GM12872 (cell line): ENCODE data around the gene EID2.
A peak's percentile ranks its signal among the peaks of the same experiment; 100 is the strongest.

Experiments
- TF ChIP-seq, protein P1 (sequence below): IDR thresholded peaks from 3 replicates; pipeline ENCODE4 v1.5.1; 2011; ENCODE audit warnings: low read depth, mild to moderate bottlenecking, low read length, moderate library complexity; ENCODE audit not compliant: insufficient read depth

Gene EID2

DNA sequence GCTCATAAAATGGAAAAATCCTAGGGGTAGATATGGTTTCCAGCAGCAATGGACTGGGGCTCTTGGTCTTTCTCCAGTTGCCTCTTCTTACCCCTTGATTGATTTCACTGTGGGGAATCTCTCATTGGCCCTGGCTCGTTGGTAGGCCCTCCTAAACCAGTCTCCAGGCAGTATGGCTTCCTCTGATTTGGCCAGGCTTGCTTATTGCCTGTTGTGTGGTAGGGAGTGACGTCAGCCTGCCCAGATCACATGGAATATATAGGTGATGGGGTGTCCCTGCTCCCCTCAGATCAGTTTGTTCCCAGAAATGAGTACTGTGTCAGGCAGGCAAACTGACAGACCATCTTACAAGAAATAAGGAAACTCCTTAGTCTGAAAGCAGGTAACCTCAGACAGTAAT lies 30.7 kb downstream of the EID2 start:
- TF ChIP-seq, protein P1, sequence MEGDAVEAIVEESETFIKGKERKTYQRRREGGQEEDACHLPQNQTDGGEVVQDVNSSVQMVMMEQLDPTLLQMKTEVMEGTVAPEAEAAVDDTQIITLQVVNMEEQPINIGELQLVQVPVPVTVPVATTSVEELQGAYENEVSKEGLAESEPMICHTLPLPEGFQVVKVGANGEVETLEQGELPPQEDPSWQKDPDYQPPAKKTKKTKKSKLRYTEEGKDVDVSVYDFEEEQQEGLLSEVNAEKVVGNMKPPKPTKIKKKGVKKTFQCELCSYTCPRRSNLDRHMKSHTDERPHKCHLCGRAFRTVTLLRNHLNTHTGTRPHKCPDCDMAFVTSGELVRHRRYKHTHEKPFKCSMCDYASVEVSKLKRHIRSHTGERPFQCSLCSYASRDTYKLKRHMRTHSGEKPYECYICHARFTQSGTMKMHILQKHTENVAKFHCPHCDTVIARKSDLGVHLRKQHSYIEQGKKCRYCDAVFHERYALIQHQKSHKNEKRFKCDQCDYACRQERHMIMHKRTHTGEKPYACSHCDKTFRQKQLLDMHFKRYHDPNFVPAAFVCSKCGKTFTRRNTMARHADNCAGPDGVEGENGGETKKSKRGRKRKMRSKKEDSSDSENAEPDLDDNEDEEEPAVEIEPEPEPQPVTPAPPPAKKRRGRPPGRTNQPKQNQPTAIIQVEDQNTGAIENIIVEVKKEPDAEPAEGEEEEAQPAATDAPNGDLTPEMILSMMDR, result no peak

DNA sequence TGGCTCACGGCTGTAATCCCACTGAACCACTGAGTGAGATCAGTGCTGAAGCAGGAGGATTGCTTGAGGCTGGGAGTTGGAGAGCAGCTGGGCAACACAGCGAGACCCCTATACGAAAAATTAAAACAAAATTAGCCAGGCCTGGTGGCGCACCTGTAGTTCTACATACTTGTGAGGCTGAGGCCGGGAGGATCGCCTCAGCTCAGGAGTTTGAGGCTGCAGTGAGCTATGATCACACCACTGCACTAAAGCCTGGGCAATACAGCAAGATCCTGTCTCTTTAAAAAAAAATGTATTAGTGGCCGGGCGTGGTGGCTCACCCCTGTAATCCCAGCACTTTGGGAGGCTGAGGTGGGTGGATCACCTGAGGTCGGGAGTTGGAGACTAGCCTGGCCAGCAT lies 31.3 kb downstream of the EID2 start:
- TF ChIP-seq, protein P1, result no peak

DNA sequence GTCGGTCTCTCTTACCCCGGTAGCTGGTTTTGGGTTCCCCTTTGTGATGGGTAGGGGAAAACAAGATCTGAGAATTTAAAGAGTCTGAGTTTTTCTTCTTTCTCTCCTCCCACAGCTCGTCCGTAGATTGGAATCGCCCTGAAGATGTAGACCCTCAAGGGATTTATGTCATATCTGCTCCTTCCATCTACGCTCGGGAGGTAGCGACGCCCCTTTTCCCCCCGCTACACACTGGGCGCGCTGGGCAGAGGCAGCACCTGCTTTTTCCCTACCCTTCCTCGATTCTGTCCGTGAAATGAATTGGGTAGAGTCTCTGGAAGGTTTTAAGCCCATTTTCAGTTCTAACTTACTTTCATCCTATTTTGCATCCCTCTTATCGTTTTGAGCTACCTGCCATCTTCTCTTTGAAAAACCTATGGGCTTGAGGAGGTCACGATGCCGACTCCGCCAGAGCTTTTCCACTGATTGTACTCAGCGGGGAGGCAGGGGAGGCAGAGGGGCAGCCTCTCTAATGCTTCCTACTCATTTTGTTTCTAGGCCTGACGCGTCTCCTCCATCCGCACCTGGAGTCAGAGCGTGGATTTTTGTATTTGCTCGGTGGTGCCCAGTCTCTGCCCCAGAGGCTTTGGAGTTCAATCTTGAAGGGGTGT lies 32.1 kb downstream of the EID2 start:
- TF ChIP-seq, protein P1, result no peak

DNA sequence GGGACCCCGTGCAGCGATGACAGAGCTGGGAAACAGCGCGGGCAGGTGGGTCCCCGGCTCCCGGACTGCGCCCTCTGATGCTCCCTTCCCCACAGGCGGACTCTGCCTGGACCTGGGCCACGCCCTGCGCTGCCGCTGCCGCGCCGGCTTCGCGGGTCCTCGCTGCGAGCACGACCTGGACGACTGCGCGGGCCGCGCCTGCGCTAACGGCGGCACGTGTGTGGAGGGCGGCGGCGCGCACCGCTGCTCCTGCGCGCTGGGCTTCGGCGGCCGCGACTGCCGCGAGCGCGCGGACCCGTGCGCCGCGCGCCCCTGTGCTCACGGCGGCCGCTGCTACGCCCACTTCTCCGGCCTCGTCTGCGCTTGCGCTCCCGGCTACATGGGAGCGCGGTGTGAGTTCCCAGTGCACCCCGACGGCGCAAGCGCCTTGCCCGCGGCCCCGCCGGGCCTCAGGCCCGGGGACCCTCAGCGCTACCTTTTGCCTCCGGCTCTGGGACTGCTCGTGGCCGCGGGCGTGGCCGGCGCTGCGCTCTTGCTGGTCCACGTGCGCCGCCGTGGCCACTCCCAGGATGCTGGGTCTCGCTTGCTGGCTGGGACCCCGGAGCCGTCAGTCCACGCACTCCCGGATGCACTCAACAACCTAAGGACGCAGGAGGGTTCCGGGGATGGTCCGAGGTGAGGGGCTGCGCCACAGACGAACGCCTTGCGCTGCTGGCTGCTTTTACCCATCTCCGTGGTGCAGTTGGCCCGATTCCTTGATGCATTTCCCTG lies 32.8 kb downstream of the EID2 start:
- TF ChIP-seq, protein P1, result no peak

DNA sequence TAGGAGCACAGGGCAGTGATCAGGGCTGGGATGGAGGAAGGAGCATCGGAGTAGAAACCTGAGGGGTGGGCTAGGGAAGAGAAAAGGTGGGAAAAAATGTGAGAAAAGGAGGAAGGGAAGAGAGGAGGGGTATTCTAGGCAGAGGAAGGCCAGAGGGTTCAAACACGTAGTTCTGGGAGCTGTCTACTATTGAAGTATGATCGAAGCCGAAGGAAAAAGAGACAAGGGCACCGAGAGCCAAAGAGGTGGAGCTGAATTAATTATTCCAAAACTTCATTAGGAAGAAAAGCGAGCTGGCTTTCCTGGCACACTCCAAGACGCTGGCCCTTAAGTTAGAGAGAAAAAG lies 33.4 kb downstream of the EID2 start:
- TF ChIP-seq, protein P1, result no peak

DNA sequence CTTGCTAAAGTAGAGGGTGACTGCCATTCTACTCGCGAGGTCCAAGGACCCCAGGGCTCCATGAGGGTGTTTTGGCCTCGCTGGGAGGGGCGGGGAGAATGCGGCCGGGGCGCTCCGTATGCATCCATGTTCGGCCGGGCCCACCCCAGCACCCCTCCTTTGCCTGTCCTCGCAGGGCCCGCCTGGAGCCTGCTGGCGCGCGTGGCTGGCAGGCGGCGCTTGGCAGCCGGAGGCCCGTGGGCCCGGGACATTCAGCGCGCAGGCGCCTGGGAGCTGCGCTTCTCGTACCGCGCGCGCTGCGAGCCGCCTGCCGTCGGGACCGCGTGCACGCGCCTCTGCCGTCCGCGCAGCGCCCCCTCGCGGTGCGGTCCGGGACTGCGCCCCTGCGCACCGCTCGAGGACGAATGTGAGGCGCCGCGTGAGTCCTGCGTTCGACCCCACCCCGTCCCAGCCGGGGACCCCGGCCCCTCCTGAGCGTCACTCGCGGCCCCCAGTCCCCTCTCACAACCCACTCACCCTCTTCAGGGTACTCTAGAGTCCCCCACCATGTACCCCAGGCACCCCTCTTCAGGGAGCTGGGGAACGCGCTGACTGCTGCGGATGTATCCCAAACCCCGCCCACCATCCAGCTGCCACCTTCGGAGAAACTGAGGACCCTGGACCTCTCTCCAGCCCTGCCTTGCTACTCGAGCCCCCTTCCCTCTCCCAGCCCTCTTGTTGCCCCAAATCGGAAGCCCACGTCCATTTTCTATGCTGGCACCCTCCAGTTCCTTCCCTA lies 37.1 kb downstream of the EID2 start:
- TF ChIP-seq, protein P1, result peak; percentile 88

DNA sequence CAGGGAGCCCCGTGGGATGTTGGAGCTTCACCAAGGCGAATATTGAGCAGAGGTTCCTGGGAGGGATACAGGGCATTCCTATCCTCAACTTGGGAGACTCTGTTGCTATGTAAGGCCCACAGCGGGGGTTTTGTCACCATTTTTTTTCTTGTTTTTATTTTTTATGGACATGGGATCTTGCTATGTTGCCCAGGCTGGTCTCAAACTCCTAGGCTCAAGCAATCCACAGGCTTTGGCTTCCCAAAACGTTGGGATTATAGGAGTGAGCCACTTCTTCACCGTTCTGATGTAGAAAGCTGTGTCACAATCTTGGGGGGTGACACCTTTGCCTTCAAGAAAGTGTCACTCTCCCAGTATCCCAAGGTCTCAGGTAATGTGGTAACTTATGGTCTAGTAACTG lies 38.6 kb downstream of the EID2 start:
- TF ChIP-seq, protein P1, result no peak
